ENCODE results near the gene RANBP1.

The RANBP1 gene

DNA sequence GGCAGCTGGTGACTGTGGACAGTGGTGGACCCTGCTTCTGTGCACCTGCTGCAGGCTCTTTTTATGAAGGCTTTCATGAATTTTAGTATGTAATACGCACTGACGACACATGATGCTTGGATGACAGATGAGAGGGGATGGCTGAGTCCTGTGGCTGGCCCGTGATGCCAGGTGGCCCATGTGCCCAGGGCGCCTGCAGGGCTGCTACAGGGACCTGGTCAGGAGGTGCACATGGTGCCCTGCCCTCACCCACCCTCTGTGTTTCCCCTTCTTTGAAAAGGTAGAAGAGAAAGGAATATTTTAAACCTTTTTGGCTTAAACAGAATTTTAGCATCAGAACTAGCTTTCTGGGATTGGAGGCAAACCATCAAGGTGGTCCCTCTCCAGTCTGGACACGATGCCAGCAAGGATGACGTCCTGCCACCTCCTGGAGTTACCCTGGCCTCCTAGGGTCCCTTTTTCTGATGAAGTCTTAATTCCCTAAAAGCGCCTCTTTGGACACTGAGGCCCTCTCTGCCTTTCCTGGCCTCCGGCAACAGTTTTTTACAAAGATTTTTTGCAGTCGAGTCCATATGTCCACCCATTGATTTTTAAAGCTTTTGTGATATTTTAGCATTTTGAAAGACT lies 5.4 kb upstream of the RANBP1 start:
- H3K4me3 ChIP-seq = no peak overlapping the region
- TF ChIP-seq, protein P1, sequence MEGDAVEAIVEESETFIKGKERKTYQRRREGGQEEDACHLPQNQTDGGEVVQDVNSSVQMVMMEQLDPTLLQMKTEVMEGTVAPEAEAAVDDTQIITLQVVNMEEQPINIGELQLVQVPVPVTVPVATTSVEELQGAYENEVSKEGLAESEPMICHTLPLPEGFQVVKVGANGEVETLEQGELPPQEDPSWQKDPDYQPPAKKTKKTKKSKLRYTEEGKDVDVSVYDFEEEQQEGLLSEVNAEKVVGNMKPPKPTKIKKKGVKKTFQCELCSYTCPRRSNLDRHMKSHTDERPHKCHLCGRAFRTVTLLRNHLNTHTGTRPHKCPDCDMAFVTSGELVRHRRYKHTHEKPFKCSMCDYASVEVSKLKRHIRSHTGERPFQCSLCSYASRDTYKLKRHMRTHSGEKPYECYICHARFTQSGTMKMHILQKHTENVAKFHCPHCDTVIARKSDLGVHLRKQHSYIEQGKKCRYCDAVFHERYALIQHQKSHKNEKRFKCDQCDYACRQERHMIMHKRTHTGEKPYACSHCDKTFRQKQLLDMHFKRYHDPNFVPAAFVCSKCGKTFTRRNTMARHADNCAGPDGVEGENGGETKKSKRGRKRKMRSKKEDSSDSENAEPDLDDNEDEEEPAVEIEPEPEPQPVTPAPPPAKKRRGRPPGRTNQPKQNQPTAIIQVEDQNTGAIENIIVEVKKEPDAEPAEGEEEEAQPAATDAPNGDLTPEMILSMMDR (IDR thresholded peaks at IDR 0.05) = no peak
- H3K27ac ChIP-seq = no peak overlapping the region
- no peak for DNase-seq (ENCODE audit: low spot score)

DNA sequence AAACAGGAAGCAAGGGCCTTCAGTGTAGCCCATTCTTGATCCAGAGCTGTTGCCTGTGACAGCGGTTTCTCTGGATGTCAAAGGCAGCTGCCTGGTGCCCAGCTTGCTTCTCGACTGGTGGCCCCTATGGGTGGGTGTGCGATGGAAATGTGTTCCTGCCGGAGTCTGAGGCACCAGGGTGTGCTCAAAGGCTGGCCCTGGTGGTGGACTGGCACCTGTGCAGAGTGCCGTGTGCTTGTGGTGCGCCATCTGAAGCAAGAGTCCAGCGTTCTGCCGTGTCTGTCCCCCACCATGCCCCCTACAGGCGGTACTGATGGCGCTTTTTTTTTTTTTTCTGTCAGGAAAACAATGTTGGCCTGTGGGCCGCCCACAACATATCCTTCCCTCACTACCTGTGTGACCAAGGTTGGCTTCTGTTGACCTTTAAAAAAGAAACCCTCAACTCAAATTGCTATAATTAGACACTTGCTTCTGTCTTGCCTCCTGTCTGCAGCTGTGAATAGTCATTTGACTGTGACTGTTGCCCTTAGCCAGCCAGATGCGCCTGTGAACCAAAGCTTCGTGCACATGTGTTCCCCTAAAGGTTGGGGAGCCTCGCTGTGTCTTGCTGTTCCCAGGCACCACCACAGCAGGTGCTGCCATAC lies 4.7 kb upstream of the RANBP1 start:
- Histone ChIP-seq H3K27ac (no peak overlapping the region), H3K4me3 (no peak overlapping the region)
- TF ChIP-seq, protein P1 (IDR thresholded peaks at IDR 0.05) = no peak
- DNase-seq (ENCODE audit: low spot score) = no peak

DNA sequence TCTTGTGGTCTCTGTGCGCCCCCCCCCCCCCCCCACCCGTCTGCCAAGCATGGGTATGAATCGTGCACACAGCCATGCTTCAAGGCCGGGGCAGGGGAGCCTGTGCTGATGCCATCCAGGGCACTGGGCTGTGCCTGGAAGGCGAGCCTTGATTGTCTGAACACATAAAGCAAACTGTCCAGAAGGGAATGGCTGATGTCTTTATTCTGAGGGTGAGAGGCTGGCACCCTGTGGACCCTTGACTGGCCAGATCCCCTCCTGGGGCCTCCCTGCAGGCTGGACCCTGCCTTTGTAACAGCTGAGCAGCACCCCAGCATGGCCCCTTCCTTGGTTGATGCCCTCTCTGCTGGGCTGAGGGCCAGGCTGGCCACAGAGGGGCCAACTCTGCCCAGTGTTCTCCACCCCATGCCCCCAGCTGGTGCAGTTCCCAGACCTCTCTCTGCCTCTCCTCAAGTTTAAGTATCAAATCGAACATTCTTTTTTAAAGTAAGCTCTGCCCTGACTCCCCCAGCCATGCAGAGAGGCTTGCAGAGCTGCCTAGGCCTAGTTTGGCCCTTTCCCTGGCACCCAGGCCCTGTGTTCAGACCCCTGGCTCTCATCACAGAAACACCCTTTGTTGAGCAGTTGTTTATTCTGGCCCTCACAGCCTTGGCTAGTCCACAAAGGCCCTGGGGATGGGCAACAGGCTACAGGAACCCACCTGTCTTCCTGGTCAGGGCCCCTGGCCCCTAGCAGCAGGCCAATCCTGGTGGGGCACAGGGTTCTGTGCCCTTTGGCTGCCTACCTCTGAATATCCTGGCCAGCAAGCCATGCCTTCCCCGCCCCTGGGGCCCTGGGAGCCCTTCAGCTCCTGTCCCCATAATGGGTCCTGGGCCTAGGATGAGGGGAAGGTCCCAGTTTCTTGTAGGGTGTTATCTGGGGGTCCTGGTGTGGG lies 3.9 kb upstream of the RANBP1 start:
- TF ChIP-seq, protein P1 (IDR thresholded peaks at IDR 0.05) = no peak
- H3K4me3 ChIP-seq = no peak overlapping the region
- no peak for DNase-seq (ENCODE audit: low spot score)
- H3K27ac ChIP-seq = no peak overlapping the region

DNA sequence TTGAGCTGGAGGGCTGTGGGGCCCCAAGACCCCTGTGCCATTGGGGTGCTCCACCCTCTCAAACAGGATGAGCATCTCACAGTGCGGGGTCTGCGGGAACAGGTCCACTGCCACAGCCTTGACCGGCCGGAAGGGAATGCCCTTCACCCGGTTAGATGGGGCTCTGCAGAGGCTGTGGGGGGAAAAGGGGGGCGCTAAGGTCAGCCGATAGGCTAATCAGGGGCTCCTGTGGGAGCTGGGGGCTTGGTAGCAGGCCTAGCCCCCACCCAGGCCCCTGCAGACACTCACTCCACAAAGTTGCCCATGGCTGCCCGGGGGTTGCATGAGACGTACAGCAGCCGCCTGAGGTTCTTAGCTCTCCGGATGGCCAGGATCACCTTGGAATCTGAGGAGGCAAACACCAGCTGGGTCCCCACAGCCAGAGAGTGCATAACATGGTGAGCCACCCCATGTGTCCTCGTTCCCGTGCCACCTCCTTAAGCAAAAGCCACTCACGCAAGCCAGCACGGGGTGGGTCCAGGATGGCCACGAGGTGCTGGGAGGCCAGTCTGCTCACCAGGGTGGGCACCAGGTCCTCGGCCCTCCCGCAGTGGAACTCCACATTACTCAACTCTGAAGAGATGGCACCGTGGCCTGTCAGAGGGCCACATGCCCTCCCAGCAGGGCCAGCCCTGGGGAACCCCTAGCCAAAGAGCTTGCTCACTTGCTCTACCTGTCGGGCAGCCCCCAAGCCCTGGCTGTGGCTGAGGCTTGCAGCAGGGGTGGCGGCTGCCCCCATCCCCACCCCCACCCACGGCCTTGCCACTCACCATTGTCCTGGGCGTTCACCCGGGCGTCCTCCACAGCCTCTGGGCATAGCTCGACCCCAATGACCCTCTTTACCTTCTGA lies 3.0 kb upstream of the RANBP1 start:
- Histone ChIP-seq H3K4me3 (no peak overlapping the region), H3K27ac (no peak overlapping the region)
- DNase-seq (ENCODE audit: low spot score) = no peak
- TF ChIP-seq, protein P1 (IDR thresholded peaks at IDR 0.05) = no peak

DNA sequence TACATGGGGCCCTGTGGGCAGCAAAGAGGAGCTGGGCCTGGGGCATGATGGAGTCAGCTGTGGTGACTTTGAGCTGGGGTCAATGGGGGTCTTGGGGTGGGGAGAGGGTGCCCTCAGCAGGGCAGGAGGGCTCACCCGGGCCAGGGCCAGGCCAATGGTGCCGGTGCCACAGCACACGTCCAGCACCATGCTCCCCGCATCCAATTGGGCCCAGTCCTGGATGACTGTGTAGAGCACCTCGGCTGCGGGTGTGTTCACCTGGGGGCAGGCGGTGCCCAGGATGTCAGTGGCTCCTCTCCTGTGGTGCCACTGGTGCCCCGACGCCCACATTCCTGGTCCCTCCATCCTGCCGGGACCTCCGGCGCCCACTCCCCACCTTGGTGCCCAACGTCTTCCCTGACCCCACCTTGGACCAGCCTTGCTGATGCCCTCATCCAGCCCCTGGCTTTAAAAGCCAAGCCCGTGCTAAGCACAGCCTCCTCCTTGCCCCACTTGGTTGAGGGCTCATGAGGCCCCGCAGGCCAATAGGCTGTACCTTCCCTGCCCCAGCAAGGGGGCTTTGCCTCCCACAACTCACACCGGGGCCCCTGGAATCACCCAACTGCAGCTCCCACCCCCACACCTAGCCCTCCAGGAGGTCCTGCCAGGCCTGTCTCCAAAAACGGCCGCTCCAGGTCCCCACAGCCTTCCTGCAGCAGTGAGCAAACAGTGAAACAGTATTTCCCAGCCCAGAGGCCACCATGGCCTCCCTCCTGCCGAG lies 2.2 kb upstream of the RANBP1 start:
- no peak for DNase-seq (ENCODE audit: low spot score)
- no peak overlapping the region for H3K27ac ChIP-seq
- H3K4me3 ChIP-seq = no peak overlapping the region
- TF ChIP-seq, protein P1 (IDR thresholded peaks at IDR 0.05) = no peak
